Tibial nerve (tissue), 4 donors: ENCODE data around the gene B4GALT6. TPM values are rescaled to one million over a fixed set of nuclear protein-coding genes. Genes with fewer than 3 reads are reported as not detected.
"Not testable (repeated sequence)": the region's sequence is repeated elsewhere in the genome, so short reads cannot be mapped to it uniquely, and the experiment has no call there.

Experiments used
- DNase-seq, 2 donors: peaks; one replicate each; pipeline ENCODE4 v3.0.0-alpha.2; 2019; ENCODE audit warnings: low spot score in 2 of 2
- H3K27ac ChIP-seq, 4 donors: fragments of 200-600 bp; sonication (generic) in 3 of 4; one replicate each; pipeline ENCODE4 v1.5.1; 2017 to 2019; ENCODE audit warnings: mild to moderate bottlenecking in 1 of 4
- H3K27me3 ChIP-seq, 2 donors: fragments of 200-600 bp; sonication (generic) in 1 of 2; one replicate each; pipeline versions ENCODE4 v1.5.1 to v1.6.0; 2017 to 2019
- H3K36me3 ChIP-seq, 3 donors: fragments of 200-600 bp; sonication (generic); one replicate each; pipeline ENCODE4 v1.5.1; 2018 to 2019
- H3K4me1 ChIP-seq, 4 donors: fragments of 200-600 bp; sonication (generic) in 3 of 4; one replicate each; pipeline ENCODE4 v1.5.1; 2017 to 2019
- H3K4me3 ChIP-seq, 4 donors: fragments of 200-600 bp; sonication (generic) in 3 of 4; one replicate each; pipeline ENCODE4 v1.5.1; 2017 to 2019; ENCODE audit warnings: mild to moderate bottlenecking in 1 of 4, moderate library complexity in 1 of 4
- H3K9me3 ChIP-seq, 4 donors: fragments of 200-600 bp; sonication (generic) in 3 of 4; one replicate each; pipeline ENCODE4 v1.5.1; 2017 to 2019
- CTCF ChIP-seq, 5 experiments: fragments of 200-600 bp in 3 of 5; fragments of 450-650 bp in 2 of 5; sonication (generic) in 3 of 5; IDR thresholded peaks; one replicate each; pipeline ENCODE4 v1.5.1; 2016 to 2019; ENCODE audit warnings: antibody characterized with exemption in 5 of 5, mild to moderate bottlenecking in 3 of 5, moderate library complexity in 2 of 5
- EP300 ChIP-seq, 2 donors: sonication (generic); formaldehyde crosslinking; IDR thresholded peaks; one replicate each; pipeline ENCODE4 v1.6.1; 2017; ENCODE audit warnings: antibody characterized with exemption in 2 of 2, mild to moderate bottlenecking in 1 of 2
- POLR2A ChIP-seq, 2 donors: fragments of 450-650 bp; IDR thresholded peaks; one replicate each; pipeline ENCODE4 v1.6.1; 2017; ENCODE audit warnings: antibody characterized with exemption in 2 of 2, mild to moderate bottlenecking in 2 of 2, moderate library complexity in 2 of 2
- WGBS, 2 donors: methylation state at CpG; one replicate each; pipeline ENCODE4 v1.1.5; 2018; 5-methylcytosine and 5-hydroxymethylcytosine counted together
- total RNA-seq, 4 donors: library from RNA; depleted of rRNA; stranded (reverse); fragments of >200 nt; gene quantifications; one replicate each; pipeline ENCODE4 v1.1.0, GENCODE V29; 2016

The B4GALT6 gene
- total RNA-seq = 1 to 10 TPM in 3 of 4 donors, under 1 TPM in 1; 0.98 to 2.1 (median 1.5) TPM

GRCh38 chr18:31684279-31685096 is at the start of gene B4GALT6:
TSS of gene B4GALT6 (minus strand) at chr18:31684581. CDS start at chr18:31684426, 155 bp downstream.
- H3K4me1 ChIP-seq = peaks cover 0 to 16% (median 0%) of the 10 kb centered on the region in 4 donors
- no peaks in the 10 kb centered on the region for H3K9me3 ChIP-seq
- no peak for DNase-seq
- H3K4me3 ChIP-seq = peak within 1 kb of the TSS; percentile 45 to 79 (median 48)
- H3K27ac ChIP-seq = peak within 1 kb of the TSS in 2 of 4 donors; percentile 70 to 79
- WGBS, 2 donors = 1 to 2% methylated on average over 47 to 67 of the region's 86 CpGs
- H3K27me3 ChIP-seq = no peaks in the 10 kb centered on the region
- no peak for TF ChIP-seq EP300 (IDR thresholded peaks at IDR 0.05)
- no peak for TF ChIP-seq POLR2A (IDR thresholded peaks at IDR 0.05)
- no peak for TF ChIP-seq CTCF (IDR thresholded peaks at IDR 0.05)
- H3K36me3 ChIP-seq = no peaks in the 10 kb centered on the region

- no peak for TF ChIP-seq CTCF (IDR thresholded peaks at IDR 0.05)
- TF ChIP-seq POLR2A (IDR thresholded peaks at IDR 0.05) = no peak
- TF ChIP-seq EP300 (IDR thresholded peaks at IDR 0.05) = no peak
- Histone ChIP-seq H3K27ac (no peak overlapping the region), H3K36me3 (no peaks in the 10 kb centered on the region), H3K4me3 (no peak overlapping the region), H3K9me3 (no peaks in the 10 kb centered on the region), H3K27me3 (no peaks in the 10 kb centered on the region), H3K4me1 (no peaks in the 10 kb centered on the region)
- WGBS, 2 donors = 43 to 44% methylated on average over 3 of the region's 3 CpGs
- no peak for DNase-seq
Observed at GRCh38 chr18:31731628-31732027, 47.2 kb upstream of the B4GALT6 start.

- DNase-seq, H3K27ac ChIP-seq, H3K36me3 ChIP-seq, H3K4me3 ChIP-seq, H3K27me3 ChIP-seq, H3K4me1 ChIP-seq, H3K9me3 ChIP-seq: not testable (repeated sequence)
- 91 to 94% methylated on average over 2 of the region's 2 CpGs for WGBS, 2 donors
Observed at GRCh38 chr18:31729196-31729595, 44.8 kb upstream of the B4GALT6 start.

GRCh38 chr18:31723990-31724711 is 39.8 kb upstream of the B4GALT6 start:
- peak overlapping the region; percentile 28 to 63 (median 56) for H3K4me3 ChIP-seq
- 1 to 7% methylated on average over 29 to 39 of the region's 43 CpGs for WGBS, 2 donors
- DNase-seq = no peak

GRCh38 chr18:31723639-31723989 is 39.2 kb upstream of the B4GALT6 start:
- Histone ChIP-seq H3K9me3 (peaks cover 0 to 4% (median 0%) of the 10 kb centered on the region in 4 donors), H3K4me1 (peaks cover 0 to 8% (median 0%) of the 10 kb centered on the region in 4 donors), H3K4me3 (peak overlapping the region; percentile 28 to 63 (median 56)), H3K27me3 (no peaks in the 10 kb centered on the region), H3K27ac (peak overlapping the region in 3 of 4 donors; percentile 11 to 54 (median 29)), H3K36me3 (no peaks in the 10 kb centered on the region)
- 45 to 47% methylated on average over 6 to 7 of the region's 7 CpGs for WGBS, 2 donors
- no peak for TF ChIP-seq CTCF (IDR thresholded peaks at IDR 0.05)
- no peak for TF ChIP-seq EP300 (IDR thresholded peaks at IDR 0.05)
- TF ChIP-seq POLR2A (IDR thresholded peaks at IDR 0.05) = no peak
- DNase-seq = no peak

More at GRCh38 chr18:31723990-31724711, 39.8 kb upstream of the B4GALT6 start:
- Histone ChIP-seq H3K27me3 (no peaks in the 10 kb centered on the region), H3K4me1 (peaks cover 0 to 8% (median 0%) of the 10 kb centered on the region in 4 donors), H3K27ac (peak overlapping the region in 3 of 4 donors; percentile 11 to 54 (median 29)), H3K36me3 (no peaks in the 10 kb centered on the region), H3K9me3 (peaks cover 0 to 4% (median 0%) of the 10 kb centered on the region in 4 donors)
- TF ChIP-seq EP300 (IDR thresholded peaks at IDR 0.05) = no peak
- no peak for TF ChIP-seq POLR2A (IDR thresholded peaks at IDR 0.05)
- no peak for TF ChIP-seq CTCF (IDR thresholded peaks at IDR 0.05)
